H1 (cell line): Measurements from ENCODE around the gene RAB5B. TPM values are rescaled to one million over a fixed set of nuclear protein-coding genes. Genes with fewer than 3 reads are reported as not detected.

Experiments used
- CTCF ChIA-PET: fragments of 300-600 bp; sonication (Branson Sonifier 250); formaldehyde crosslinking; loops from one replicate; lab custom pipeline; 2021; ENCODE audit not compliant: partially characterized antibody; lab: Charles Lee
- POLR2A ChIA-PET: fragments of 300-600 bp; sonication (Branson Sonifier 250); formaldehyde crosslinking; loops from one replicate; lab custom pipeline; 2021; ENCODE audit warnings: inconsistent platforms; ENCODE audit not compliant: partially characterized antibody; lab: Charles Lee
- DNase-seq, 2 experiments: peaks; one replicate each; pipeline versions ENCODE4 v3.0.0 to v3.0.0-alpha.2; 2010 to 2022; ENCODE audit warnings: low spot score in 2 of 2, low read depth in 1 of 2, mixed read lengths in 1 of 2
- FAIRE-seq: peaks from 2 replicates; lab custom pipeline; 2011; peaks lifted over from hg19 to GRCh38; lab: Jason Lieb, UNC
- H2AFZ ChIP-seq: 2 replicates; pipeline ENCODE4 v1.8.1; 2012; ENCODE audit warnings: low read length, inconsistent platforms
- H2AK5ac ChIP-seq: 2 replicates; pipeline ENCODE4 v1.6.1; 2013; ENCODE audit warnings: low read depth, low read length
- H2BK120ac ChIP-seq: replicated peaks from 2 replicates; pipeline ENCODE3; 2013; ENCODE audit warnings: low read depth, low read length, inconsistent platforms
- H2BK12ac ChIP-seq: 2 replicates; pipeline ENCODE4 v1.6.1; 2013; ENCODE audit warnings: low read depth, low read length
- H2BK15ac ChIP-seq: 2 replicates; pipeline ENCODE4 v1.6.1; 2013; ENCODE audit warnings: low read length
- H2BK20ac ChIP-seq: 2 replicates; pipeline ENCODE4 v1.6.1; 2013; ENCODE audit warnings: low read length
- H2BK5ac ChIP-seq: 2 replicates; pipeline ENCODE4 v1.6.1; 2013; ENCODE audit warnings: low read depth, low read length
- H3K14ac ChIP-seq: 2 replicates; pipeline ENCODE4 v1.6.1; 2013; ENCODE audit warnings: inconsistent platforms; ENCODE audit not compliant: insufficient read length
- H3K18ac ChIP-seq: 2 replicates; pipeline ENCODE4 v1.6.1; 2013; ENCODE audit warnings: low read length; ENCODE audit errors: extremely low read depth
- H3K23ac ChIP-seq: 2 replicates; pipeline ENCODE4 v1.6.1; 2013; ENCODE audit warnings: inconsistent platforms; ENCODE audit not compliant: insufficient read length
- H3K23me2 ChIP-seq: 2 replicates; pipeline ENCODE4 v1.6.1; 2013; ENCODE audit warnings: low read depth, low read length
- H3K27ac ChIP-seq: 2 replicates; pipeline ENCODE4 v1.6.1; 2011; ENCODE audit warnings: low read depth, low read length, inconsistent platforms
- H3K27me3 ChIP-seq, 4 experiments: replicated peaks in 1 of 4; 1 replicate in 1 of 4; 2 replicates in 3 of 4; pipeline versions ENCODE4 v1.6.1 to v1.8.1; 2011 to 2013; ENCODE audit warnings: low read length in 3 of 4, mild to moderate bottlenecking in 3 of 4, inconsistent platforms in 2 of 4, mixed read lengths in 2 of 4, moderate library complexity in 1 of 4; ENCODE audit not compliant: control insufficient read depth in 3 of 4, insufficient read depth in 3 of 4; ENCODE audit errors: extremely low read depth in 1 of 4
- H3K36me3 ChIP-seq, 4 experiments: 2 replicates each; pipeline versions ENCODE4 v1.6.1 to v1.8.1; 2011 to 2013; ENCODE audit warnings: mild to moderate bottlenecking in 4 of 4, low read length in 3 of 4, moderate library complexity in 2 of 4, control low read depth in 1 of 4, inconsistent platforms in 1 of 4; ENCODE audit not compliant: insufficient read depth in 4 of 4, control insufficient read depth in 2 of 4
- H3K4ac ChIP-seq: replicated peaks from 2 replicates; pipeline ENCODE3; 2013; ENCODE audit warnings: low read length, low read depth, mixed read lengths, inconsistent platforms; ENCODE audit not compliant: insufficient read length
- H3K4me1 ChIP-seq, 4 experiments: replicated peaks in 1 of 4; 1 replicate in 1 of 4; 2 replicates in 3 of 4; pipeline versions ENCODE4 v1.6.1 to v1.8.1; 2011 to 2013; ENCODE audit warnings: low read length in 3 of 4, inconsistent platforms in 2 of 4, mixed read lengths in 1 of 4; ENCODE audit not compliant: insufficient read depth in 4 of 4, control insufficient read depth in 3 of 4
- H3K4me2 ChIP-seq, 2 experiments: 2 replicates each; pipeline versions ENCODE4 v1.6.1 to v1.8.1; 2011 to 2013; ENCODE audit warnings: low read depth in 2 of 2, low read length in 2 of 2, control low read depth in 1 of 2, inconsistent platforms in 1 of 2, mild to moderate bottlenecking in 1 of 2; ENCODE audit not compliant: insufficient read depth in 1 of 2
- H3K4me3 ChIP-seq, 4 experiments: fragments of 200-600, 300-600 bp in 1 of 4; sonication (generic), shearing (Covaris generic), sonication (Bioruptor Twin) in 1 of 4; 2 replicates each; pipeline versions ENCODE4 v1.5.1 to v1.8.1; 2011 to 2016; ENCODE audit warnings: low read length in 4 of 4, low read depth in 3 of 4, control low read depth in 2 of 4, inconsistent platforms in 2 of 4, mild to moderate bottlenecking in 2 of 4, mixed read lengths in 1 of 4, moderate library complexity in 1 of 4; ENCODE audit not compliant: insufficient read depth in 2 of 4; ENCODE audit errors: extremely low read depth in 1 of 4
- H3K56ac ChIP-seq: replicated peaks from 2 replicates; pipeline ENCODE3; 2013; ENCODE audit warnings: low read depth, mild to moderate bottlenecking, mixed read lengths, low read length, inconsistent platforms; ENCODE audit not compliant: insufficient read length
- H3K79me1 ChIP-seq: 2 replicates; pipeline ENCODE4 v1.6.1; 2013; ENCODE audit warnings: low read depth, low read length, control low read depth
- H3K79me2 ChIP-seq, 2 experiments: 2 replicates each; pipeline versions ENCODE4 v1.6.1 to v1.8.1; 2012 to 2013; ENCODE audit warnings: low read length in 2 of 2, mild to moderate bottlenecking in 2 of 2, inconsistent platforms in 1 of 2; ENCODE audit not compliant: insufficient read depth in 2 of 2, control insufficient read depth in 1 of 2
- H3K9ac ChIP-seq, 4 experiments: replicated peaks in 1 of 4; 1 replicate in 1 of 4; 2 replicates in 3 of 4; pipeline versions ENCODE4 v1.6.1 to v1.8.1; 2011 to 2013; ENCODE audit warnings: low read depth in 3 of 4, low read length in 3 of 4, control low read depth in 2 of 4, mild to moderate bottlenecking in 2 of 4, moderate library complexity in 2 of 4, inconsistent platforms in 1 of 4; ENCODE audit errors: extremely low read depth in 1 of 4
- H3K9me3 ChIP-seq, 2 experiments: 2 replicates each; pipeline versions ENCODE4 v1.6.1 to v1.8.1; 2012 to 2013; ENCODE audit warnings: mild to moderate bottlenecking in 2 of 2, moderate library complexity in 2 of 2, control low read depth in 1 of 2, inconsistent platforms in 1 of 2, low read depth in 1 of 2, low read length in 1 of 2, mixed read lengths in 1 of 2; ENCODE audit not compliant: insufficient read depth in 2 of 2
- H4K20me1 ChIP-seq, 2 experiments: replicated peaks in 1 of 2; 2 replicates each; pipeline versions ENCODE3 to v1.8.1; 2011 to 2013; ENCODE audit warnings: inconsistent platforms in 2 of 2, low read length in 2 of 2, mild to moderate bottlenecking in 1 of 2; ENCODE audit not compliant: insufficient read depth in 2 of 2, control insufficient read depth in 1 of 2
- H4K5ac ChIP-seq: 2 replicates; pipeline ENCODE4 v1.6.1; 2013; ENCODE audit warnings: low read length, low read depth, mixed read lengths, inconsistent platforms; ENCODE audit not compliant: insufficient read length
- H4K8ac ChIP-seq: 2 replicates; pipeline ENCODE4 v1.8.0; 2013; ENCODE audit warnings: mild to moderate bottlenecking, moderate library complexity, low read length, inconsistent platforms; ENCODE audit not compliant: insufficient read depth; ENCODE audit errors: extremely low read depth
- H4K91ac ChIP-seq: replicated peaks from 2 replicates; pipeline ENCODE3; 2013; ENCODE audit warnings: low read length, mixed read lengths, inconsistent platforms; ENCODE audit not compliant: insufficient read length
- CBX5 ChIP-seq: fragments of 300-800, 300-1000 bp; sonication (generic); IDR thresholded peaks from 2 replicates; pipeline ENCODE4 v1.7.1; 2016; ENCODE audit warnings: antibody characterized with exemption, low read length, low read depth
- HDAC2 ChIP-seq, 2 experiments: fragments of 300-600 bp in 1 of 2; sonication (generic) in 1 of 2; IDR thresholded peaks; 2 replicates each; pipeline ENCODE4 v1.6.1; 2011 to 2012; ENCODE audit warnings: low read depth in 2 of 2, low read length in 2 of 2, mild to moderate bottlenecking in 2 of 2, moderate library complexity in 2 of 2, borderline replicate concordance in 1 of 2, inconsistent platforms in 1 of 2
- RNF2 ChIP-seq: fragments of 200-900, 300-1000 bp; sonication (generic); IDR thresholded peaks from 2 replicates; pipeline ENCODE4 v1.7.1; 2016; ENCODE audit warnings: borderline replicate concordance, low read depth, mild to moderate bottlenecking, antibody characterized with exemption, low read length; ENCODE audit not compliant: poor library complexity, severe bottlenecking; ENCODE audit errors: missing control alignments
- RXRA ChIP-seq: IDR thresholded peaks from 2 replicates; pipeline ENCODE4 v1.6.1; 2011; ENCODE audit warnings: low read depth, mild to moderate bottlenecking, low read length, moderate library complexity; ENCODE audit not compliant: insufficient read depth
- SAP30 ChIP-seq: fragments of 300-600 bp; sonication (generic); IDR thresholded peaks from 2 replicates; pipeline ENCODE4 v1.7.1; 2012; ENCODE audit warnings: low read length, moderate library complexity, mild to moderate bottlenecking, inconsistent platforms; ENCODE audit not compliant: insufficient read depth, insufficient replicate concordance
- TBP ChIP-seq: IDR thresholded peaks from 2 replicates; pipeline ENCODE4 v1.6.1; 2011; ENCODE audit warnings: low read depth, low read length, improper control_type of control experiment
- USF2 ChIP-seq: IDR thresholded peaks from 2 replicates; pipeline ENCODE4 v1.6.1; 2011; ENCODE audit warnings: low read length, improper control_type of control experiment
- WGBS, 2 experiments: shearing (Covaris generic) in 1 of 2; methylation state at CpG; one replicate each; pipeline versions ENCODE4 v1.1.6 to v1.1.7; 2013 to 2015; ENCODE audit warnings: low lambda C conversion rate in 2 of 2, mixed read lengths in 2 of 2, inconsistent platforms in 1 of 2, low coverage in 1 of 2, missing lambda C conversion rate in 1 of 2; ENCODE audit not compliant: insufficient replicate concordance in 2 of 2, insufficient coverage in 1 of 2, insufficient read length in 1 of 2; ENCODE audit errors: extremely low coverage in 1 of 2, missing lambda C conversion rate in 1 of 2; 5-methylcytosine and 5-hydroxymethylcytosine counted together
- polyA plus RNA-seq, 7 experiments: library from polyadenylated mRNA; depleted of rRNA in 3 of 7; stranded (reverse) in 5 of 7; unstranded in 2 of 7; fragments of >200 nt in 5 of 7; fragments of 200-250 nt in 2 of 7; gene quantifications; 1 replicate in 5 of 7; 2 replicates in 1 of 7; 4 replicates in 1 of 7; pipeline versions ENCODE4 v1.2.1 to v1.2.3, GENCODE V29; 2011 to 2013; ENCODE audit warnings: missing spikeins in 2 of 7, mixed read lengths in 2 of 7
- total RNA-seq: library from RNA; stranded (reverse); fragmentation: NEBNext Ultra II Directional; extraction: Animal tissue kit (Norgen Biotek cat#: 25700); gene quantifications from 2 replicates; pipeline ENCODE4 v1.2.1, GENCODE V29; 2021

Gene RAB5B
- total and polyA plus RNA-seq, 2 of the 8 experiments (the other 6 are each of a cell fraction or from before 2014, with no cell fraction given): 56.7 to 62.4 TPM

DNA sequence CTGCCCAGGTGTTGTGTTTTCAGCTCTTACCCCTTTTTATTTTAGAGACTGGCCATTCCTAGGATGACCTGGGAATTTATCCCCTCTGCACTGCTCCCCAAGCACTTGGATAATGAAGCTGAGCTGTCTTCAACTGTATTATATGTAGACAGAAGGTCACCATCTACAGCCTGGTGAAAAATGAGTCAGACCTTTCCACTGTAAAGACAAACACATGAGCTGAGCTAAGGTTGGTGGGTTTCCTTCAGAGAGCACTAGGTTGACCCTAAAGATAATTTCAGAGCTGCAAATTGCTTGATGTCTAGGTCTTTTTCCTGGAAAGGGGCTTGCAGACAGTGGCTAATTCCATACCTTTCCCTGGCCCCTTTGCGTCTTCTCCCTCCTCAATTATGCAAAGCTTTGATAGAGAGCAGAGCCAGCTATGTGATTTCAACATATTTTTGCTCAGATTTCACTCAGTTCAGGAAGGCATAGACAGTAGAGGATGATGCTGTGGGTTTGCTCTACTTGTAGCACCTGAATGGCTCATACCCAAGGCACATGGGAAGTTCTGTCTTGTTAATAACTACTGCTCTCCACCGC, 37.7 kb downstream of the RAB5B start:
- no peaks in the 10 kb centered on the region for H3K36me3 ChIP-seq
- H4K91ac ChIP-seq: no peak overlapping the region
- no peak overlapping the region for H3K18ac ChIP-seq
- no peak overlapping the region for H2BK20ac ChIP-seq
- peaks cover 9% of the 10 kb centered on the region for H3K23me2 ChIP-seq
- no peak overlapping the region for H4K5ac ChIP-seq
- 89% methylated on average over 2 of the region's 2 CpGs; no CpG with 5 or more reads in 1 of the 2 experiments for WGBS, 2 experiments
- H3K27ac ChIP-seq: no peak overlapping the region
- H3K9ac ChIP-seq: no peak overlapping the region
- H3K4me1 ChIP-seq: peaks cover 0 to 4% (median 2%) of the 10 kb centered on the region in 4 experiments; a peak in 3 of 7 replicates
- no peak overlapping the region for H2AK5ac ChIP-seq
- DNase-seq (no peak), FAIRE-seq (no peak)
- POLR2A ChIA-PET: interaction anchor here (0.6 to 6.9 kb wide), 5 partner anchors 10 to 273 kb away, joined by 3 to 82 read pairs (median 5); partner anchors contain the start of genes IKZF4 and SUOX
- no peak overlapping the region for H2BK5ac ChIP-seq
- H2BK15ac ChIP-seq: no peak overlapping the region
- no peaks in the 10 kb centered on the region for H3K79me2 ChIP-seq
- no peaks in the 10 kb centered on the region for H4K20me1 ChIP-seq
- no peak overlapping the region for H3K14ac ChIP-seq
- no peak overlapping the region for H3K4ac ChIP-seq
- H3K23ac ChIP-seq: no peak overlapping the region
- H2BK12ac ChIP-seq: no peak overlapping the region
- H2AFZ ChIP-seq: no peak overlapping the region
- no peak overlapping the region for H3K4me3 ChIP-seq
- no peak overlapping the region for H3K4me2 ChIP-seq
- no peak overlapping the region for H2BK120ac ChIP-seq
- CTCF ChIA-PET: interaction anchor here (1.0 to 4.0 kb wide), 6 partner anchors 10 to 273 kb away, joined by 3 to 20 read pairs (median 6); partner anchors contain the start of gene SUOX
- no peak for TF ChIP-seq SAP30
- no peak for TF ChIP-seq CBX5
- no peak for TF ChIP-seq USF2
- no peak for TF ChIP-seq RNF2
- no peak for TF ChIP-seq TBP
- no peak for TF ChIP-seq RXRA
- TF ChIP-seq HDAC2 (IDR thresholded peaks at IDR 0.05; ENCODE audit: borderline replicate concordance in 1 of 2, low read depth in 2 of 2, low read length in 2 of 2): no peak
- no peaks in the 10 kb centered on the region for H3K27me3 ChIP-seq
- H3K56ac ChIP-seq: no peak overlapping the region
- H3K9me3 ChIP-seq: no peaks in the 10 kb centered on the region
- H3K79me1 ChIP-seq: 0 out of 2 replicates have a peak, but pooled peaks cover 2% of the 10 kb centered on the region
- H4K8ac ChIP-seq: no peak overlapping the region
